DND-41 (cell line): Measurements from ENCODE around the gene CTIF.

ENCODE experiments used
- EZH2 ChIP-seq: IDR thresholded peaks from 3 replicates; pipeline ENCODE4 v1.6.1; 2012; ENCODE audit warnings: borderline replicate concordance, low read depth, mild to moderate bottlenecking, moderate library complexity, low read length, inconsistent platforms; ENCODE audit not compliant: severe bottlenecking
- TF ChIP-seq, protein P1 (sequence below): IDR thresholded peaks from 2 replicates; pipeline ENCODE4 v1.5.1; 2012; ENCODE audit warnings: borderline replicate concordance, low read length, moderate library complexity, mild to moderate bottlenecking; ENCODE audit not compliant: poor library complexity, severe bottlenecking; ENCODE audit errors: extremely low read depth

DNA sequence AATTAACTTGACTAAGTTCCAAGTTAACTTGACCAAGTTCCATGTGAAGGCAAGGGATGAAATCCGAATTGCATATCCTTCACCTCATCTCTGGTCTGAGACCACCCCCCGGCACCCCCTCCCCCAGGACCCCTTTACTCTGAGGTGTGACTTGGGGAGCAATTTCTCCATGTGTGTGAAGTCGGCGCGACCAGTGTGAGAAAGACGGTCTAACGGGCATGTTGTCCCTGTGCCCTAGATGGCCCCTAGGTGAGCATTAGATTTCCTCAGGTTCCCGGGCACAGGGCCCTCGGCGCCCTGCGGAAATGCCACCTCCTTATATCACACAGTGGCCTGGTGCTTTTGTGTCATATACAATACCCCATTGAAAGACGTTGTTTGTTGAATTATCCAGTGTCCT lies 137.1 kb downstream of the CTIF start:
- TF ChIP-seq, protein P1, sequence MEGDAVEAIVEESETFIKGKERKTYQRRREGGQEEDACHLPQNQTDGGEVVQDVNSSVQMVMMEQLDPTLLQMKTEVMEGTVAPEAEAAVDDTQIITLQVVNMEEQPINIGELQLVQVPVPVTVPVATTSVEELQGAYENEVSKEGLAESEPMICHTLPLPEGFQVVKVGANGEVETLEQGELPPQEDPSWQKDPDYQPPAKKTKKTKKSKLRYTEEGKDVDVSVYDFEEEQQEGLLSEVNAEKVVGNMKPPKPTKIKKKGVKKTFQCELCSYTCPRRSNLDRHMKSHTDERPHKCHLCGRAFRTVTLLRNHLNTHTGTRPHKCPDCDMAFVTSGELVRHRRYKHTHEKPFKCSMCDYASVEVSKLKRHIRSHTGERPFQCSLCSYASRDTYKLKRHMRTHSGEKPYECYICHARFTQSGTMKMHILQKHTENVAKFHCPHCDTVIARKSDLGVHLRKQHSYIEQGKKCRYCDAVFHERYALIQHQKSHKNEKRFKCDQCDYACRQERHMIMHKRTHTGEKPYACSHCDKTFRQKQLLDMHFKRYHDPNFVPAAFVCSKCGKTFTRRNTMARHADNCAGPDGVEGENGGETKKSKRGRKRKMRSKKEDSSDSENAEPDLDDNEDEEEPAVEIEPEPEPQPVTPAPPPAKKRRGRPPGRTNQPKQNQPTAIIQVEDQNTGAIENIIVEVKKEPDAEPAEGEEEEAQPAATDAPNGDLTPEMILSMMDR: no peak
- TF ChIP-seq EZH2: no peak
